ENCODE data around the gene TMEM9B. TPM values are rescaled to one million over a fixed set of nuclear protein-coding genes. Genes with fewer than 3 reads are reported as not detected.
A peak's percentile ranks its signal among the peaks of the same experiment; 100 is the strongest.

The TMEM9B gene
- polyA plus RNA-seq, 3 donors, result 25.5 to 149 (median 141) TPM

DNA sequence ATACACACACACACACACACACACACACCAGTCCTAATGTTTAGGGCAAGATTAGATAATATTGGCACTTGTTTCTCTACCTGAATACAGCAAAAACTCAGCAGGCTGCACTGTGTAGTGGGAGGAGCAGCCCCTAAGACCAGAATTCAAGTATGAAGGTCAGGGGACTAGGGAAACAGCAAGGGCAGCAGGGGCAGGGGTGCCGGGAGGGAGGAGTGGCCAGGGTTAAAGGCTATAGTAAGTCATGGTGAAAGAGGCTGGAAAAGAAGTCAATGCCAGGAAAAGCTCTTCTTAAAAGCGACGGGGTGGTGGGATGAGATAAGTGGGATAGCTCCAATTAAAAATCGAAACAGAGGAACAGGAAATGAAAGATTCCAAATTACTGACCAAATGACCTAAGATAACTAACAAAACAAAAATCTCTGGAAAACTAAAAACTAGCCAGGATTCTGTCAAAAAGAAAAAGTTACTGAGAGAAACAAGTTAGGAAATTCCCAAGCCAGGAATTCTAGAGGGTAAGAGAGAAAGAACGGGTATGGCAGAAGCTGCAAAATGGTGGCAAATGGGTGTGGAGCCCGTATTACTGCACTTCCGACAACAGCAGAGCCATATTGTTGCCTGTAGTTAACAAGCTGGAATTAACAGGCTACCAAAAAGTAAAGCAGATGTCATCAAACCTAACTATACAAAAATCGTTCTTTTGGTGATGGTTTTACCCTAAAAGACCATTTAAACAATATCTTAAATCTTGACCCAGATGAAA is 22.7 kb downstream of the TMEM9B start:
- DNase-seq, result no peak
- H3K9ac ChIP-seq (ENCODE audit: insufficient read depth, low read length, poor library complexity, severe bottlenecking), result no peak overlapping the region
- Mint-ChIP-seq H3K27me3 (ENCODE audit: low read depth in 3 of 3) (peaks cover 0 to 2% (median 0%) of the 10 kb centered on the region in 3 donors), H3K4me1 (no peaks in the 10 kb centered on the region), H3K27ac (no peak overlapping the region), H3K4me3 (no peak overlapping the region), H3K9me3 (no peaks in the 10 kb centered on the region), H3K36me3 (peaks cover 3 to 4% of the 10 kb centered on the region in 2 donors)
- no peaks in the 10 kb centered on the region for H3K9me3 ChIP-seq (replicated peaks in 1 of 2; ENCODE audit: control insufficient read depth in 1 of 2, insufficient read depth in 1 of 2, low read length in 2 of 2)
- H3K79me2 ChIP-seq (ENCODE audit: insufficient read depth, low read length), result no peaks in the 10 kb centered on the region
- no peak overlapping the region for H3K4me2 ChIP-seq (replicated peaks; ENCODE audit: extremely low read depth, low read length, poor library complexity, severe bottlenecking)
- no peak overlapping the region for H3K27ac ChIP-seq (ENCODE audit: low read depth in 1 of 2, low read length in 2 of 2)
- H3K36me3 ChIP-seq (replicated peaks in 1 of 2; ENCODE audit: control insufficient read depth in 1 of 2, insufficient read depth in 2 of 2, low read length in 2 of 2), result no peaks in the 10 kb centered on the region
- no peaks in the 10 kb centered on the region for H3K4me1 ChIP-seq (ENCODE audit: control insufficient read depth in 1 of 2, insufficient read depth in 2 of 2, low read length in 2 of 2)
- no peaks in the 10 kb centered on the region for H4K20me1 ChIP-seq (ENCODE audit: insufficient read depth, low read length)
- H3K27me3 ChIP-seq (ENCODE audit: control insufficient read depth in 2 of 2, insufficient read depth in 2 of 2, low read length in 2 of 2), result no peaks in the 10 kb centered on the region
- TF ChIP-seq, protein P1, sequence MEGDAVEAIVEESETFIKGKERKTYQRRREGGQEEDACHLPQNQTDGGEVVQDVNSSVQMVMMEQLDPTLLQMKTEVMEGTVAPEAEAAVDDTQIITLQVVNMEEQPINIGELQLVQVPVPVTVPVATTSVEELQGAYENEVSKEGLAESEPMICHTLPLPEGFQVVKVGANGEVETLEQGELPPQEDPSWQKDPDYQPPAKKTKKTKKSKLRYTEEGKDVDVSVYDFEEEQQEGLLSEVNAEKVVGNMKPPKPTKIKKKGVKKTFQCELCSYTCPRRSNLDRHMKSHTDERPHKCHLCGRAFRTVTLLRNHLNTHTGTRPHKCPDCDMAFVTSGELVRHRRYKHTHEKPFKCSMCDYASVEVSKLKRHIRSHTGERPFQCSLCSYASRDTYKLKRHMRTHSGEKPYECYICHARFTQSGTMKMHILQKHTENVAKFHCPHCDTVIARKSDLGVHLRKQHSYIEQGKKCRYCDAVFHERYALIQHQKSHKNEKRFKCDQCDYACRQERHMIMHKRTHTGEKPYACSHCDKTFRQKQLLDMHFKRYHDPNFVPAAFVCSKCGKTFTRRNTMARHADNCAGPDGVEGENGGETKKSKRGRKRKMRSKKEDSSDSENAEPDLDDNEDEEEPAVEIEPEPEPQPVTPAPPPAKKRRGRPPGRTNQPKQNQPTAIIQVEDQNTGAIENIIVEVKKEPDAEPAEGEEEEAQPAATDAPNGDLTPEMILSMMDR (IDR thresholded peaks at IDR 0.05), result no peak
- H2AFZ ChIP-seq (ENCODE audit: insufficient read depth, low read depth, low read length, poor library complexity, severe bottlenecking), result no peak overlapping the region
- H3K4me3 ChIP-seq (replicated peaks in 1 of 3; ENCODE audit: low read depth in 2 of 3, low read length in 3 of 3), result no peak overlapping the region
- intact Hi-C loops (cut with micrococcal nuclease), result no loop called here
- 93% methylated on average over 2 of the region's 8 CpGs for WGBS (ENCODE audit: insufficient coverage)

DNA sequence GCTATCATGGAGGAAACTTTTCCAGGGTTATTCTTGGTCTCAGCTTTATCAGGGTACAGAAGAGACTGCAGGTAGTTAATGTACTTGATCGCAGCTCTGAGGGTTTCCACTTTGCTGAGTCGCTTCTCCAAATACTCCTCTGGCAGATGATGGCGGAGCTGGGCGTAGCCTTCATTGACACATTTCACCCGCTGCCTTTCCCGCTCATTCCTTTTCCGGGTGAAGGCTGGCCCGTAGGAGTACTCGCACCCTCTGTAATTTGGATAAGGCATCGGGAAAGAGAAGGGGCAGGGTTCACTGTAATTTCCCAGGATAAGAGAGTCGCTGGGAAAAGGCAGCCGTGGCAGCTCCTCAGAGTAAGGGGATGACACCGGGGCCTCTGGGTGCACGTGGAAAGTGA is 26.6 kb downstream of the TMEM9B start:
- no peaks in the 10 kb centered on the region for H3K79me2 ChIP-seq (ENCODE audit: insufficient read depth, low read length)
- H3K27ac Mint-ChIP-seq, result peak overlapping the region in 1 of 7 donors; percentile 24
- H3K9me3 Mint-ChIP-seq, result no peaks in the 10 kb centered on the region
- WGBS (ENCODE audit: insufficient coverage), result 92% methylated on average over 11 of the region's 14 CpGs
- no peak overlapping the region for H3K9ac ChIP-seq (ENCODE audit: insufficient read depth, low read length, poor library complexity, severe bottlenecking)
- H3K4me2 ChIP-seq (replicated peaks; ENCODE audit: extremely low read depth, low read length, poor library complexity, severe bottlenecking), result no peak overlapping the region
- no peaks in the 10 kb centered on the region for H4K20me1 ChIP-seq (ENCODE audit: insufficient read depth, low read length)
- no peak overlapping the region for H2AFZ ChIP-seq (ENCODE audit: insufficient read depth, low read depth, low read length, poor library complexity, severe bottlenecking)
- H3K27me3 ChIP-seq (ENCODE audit: control insufficient read depth in 2 of 2, insufficient read depth in 2 of 2, low read length in 2 of 2), result no peaks in the 10 kb centered on the region
- no peaks in the 10 kb centered on the region for H3K4me1 Mint-ChIP-seq
- no peaks in the 10 kb centered on the region for H3K4me1 ChIP-seq (ENCODE audit: control insufficient read depth in 1 of 2, insufficient read depth in 2 of 2, low read length in 2 of 2)
- no peaks in the 10 kb centered on the region for H3K9me3 ChIP-seq (replicated peaks in 1 of 2; ENCODE audit: control insufficient read depth in 1 of 2, insufficient read depth in 1 of 2, low read length in 2 of 2)
- H3K4me3 ChIP-seq (replicated peaks in 1 of 3; ENCODE audit: low read depth in 2 of 3, low read length in 3 of 3), result no peak overlapping the region
- no peak overlapping the region for H3K27ac ChIP-seq (ENCODE audit: low read depth in 1 of 2, low read length in 2 of 2)
- H3K36me3 ChIP-seq (replicated peaks in 1 of 2; ENCODE audit: control insufficient read depth in 1 of 2, insufficient read depth in 2 of 2, low read length in 2 of 2), result no peaks in the 10 kb centered on the region
- H3K27me3 Mint-ChIP-seq (ENCODE audit: low read depth in 3 of 3), result peaks cover 0 to 2% (median 2%) of the 10 kb centered on the region in 3 donors
- H3K4me3 Mint-ChIP-seq, result no peak overlapping the region
- H3K36me3 Mint-ChIP-seq, result no peaks in the 10 kb centered on the region
- DNase-seq, result no peak
- intact Hi-C loops (cut with micrococcal nuclease), result no loop called here
- TF ChIP-seq, protein P1 (IDR thresholded peaks at IDR 0.05), result no peak

Data from CD14-positive monocyte (primary cell).